IPS-NIHi7 (cell line): ENCODE data around the gene PDE9A.

Experiments used
- DNase-seq: peaks from one replicate; pipeline ENCODE4 v3.0.0; 2012; ENCODE audit warnings: mixed read lengths; ENCODE audit errors: extremely low spot score

The PDE9A gene

GRCh38 chr21:42657676-42658319 is 4.4 kb downstream of the PDE9A start:
- DNase-seq, result no peak

- DNase-seq, result no peak
Measured at GRCh38 chr21:42658320-42659105, 5.1 kb downstream of the PDE9A start.

GRCh38 chr21:42659416-42660117 is 6.1 kb downstream of the PDE9A start:
- DNase-seq, result no peak

GRCh38 chr21:42660118-42660470 is 6.7 kb downstream of the PDE9A start:
- no peak for DNase-seq

- DNase-seq, result no peak
Measured at GRCh38 chr21:42661688-42662429, 8.4 kb downstream of the PDE9A start.

- DNase-seq, result no peak
Measured at GRCh38 chr21:42662430-42663199, 9.2 kb downstream of the PDE9A start.

- DNase-seq, result no peak
Measured at GRCh38 chr21:42663200-42663750, 9.9 kb downstream of the PDE9A start.

- DNase-seq, result no peak
Measured at GRCh38 chr21:42663860-42664535, 10.6 kb downstream of the PDE9A start.

GRCh38 chr21:42664614-42665013 is 11.2 kb downstream of the PDE9A start:
- no peak for DNase-seq

GRCh38 chr21:42665026-42665425 is 11.6 kb downstream of the PDE9A start:
- DNase-seq, result no peak

- no peak for DNase-seq
Measured at GRCh38 chr21:42665484-42665883, 12.1 kb downstream of the PDE9A start.

GRCh38 chr21:42666023-42666747 is 12.8 kb downstream of the PDE9A start:
- DNase-seq, result peak; percentile 67

GRCh38 chr21:42666925-42667324 is 13.5 kb downstream of the PDE9A start:
- DNase-seq, result no peak

GRCh38 chr21:42668298-42668992 is 15.0 kb downstream of the PDE9A start:
- DNase-seq, result no peak

GRCh38 chr21:42669041-42669440 is 15.6 kb downstream of the PDE9A start:
- DNase-seq, result peak; percentile 68

- no peak for DNase-seq
Measured at GRCh38 chr21:42670058-42670880, 16.8 kb downstream of the PDE9A start.

GRCh38 chr21:42670884-42671283 is 17.5 kb downstream of the PDE9A start:
- DNase-seq, result no peak
